ENCODE data around the gene CRELD1. TPM values are rescaled to one million over a fixed set of nuclear protein-coding genes. Genes with fewer than 3 reads are reported as not detected.

CRELD1 gene
- total and polyA plus RNA-seq, 4 donors: 12.6 to 31.1 (median 25.0) TPM

DNA sequence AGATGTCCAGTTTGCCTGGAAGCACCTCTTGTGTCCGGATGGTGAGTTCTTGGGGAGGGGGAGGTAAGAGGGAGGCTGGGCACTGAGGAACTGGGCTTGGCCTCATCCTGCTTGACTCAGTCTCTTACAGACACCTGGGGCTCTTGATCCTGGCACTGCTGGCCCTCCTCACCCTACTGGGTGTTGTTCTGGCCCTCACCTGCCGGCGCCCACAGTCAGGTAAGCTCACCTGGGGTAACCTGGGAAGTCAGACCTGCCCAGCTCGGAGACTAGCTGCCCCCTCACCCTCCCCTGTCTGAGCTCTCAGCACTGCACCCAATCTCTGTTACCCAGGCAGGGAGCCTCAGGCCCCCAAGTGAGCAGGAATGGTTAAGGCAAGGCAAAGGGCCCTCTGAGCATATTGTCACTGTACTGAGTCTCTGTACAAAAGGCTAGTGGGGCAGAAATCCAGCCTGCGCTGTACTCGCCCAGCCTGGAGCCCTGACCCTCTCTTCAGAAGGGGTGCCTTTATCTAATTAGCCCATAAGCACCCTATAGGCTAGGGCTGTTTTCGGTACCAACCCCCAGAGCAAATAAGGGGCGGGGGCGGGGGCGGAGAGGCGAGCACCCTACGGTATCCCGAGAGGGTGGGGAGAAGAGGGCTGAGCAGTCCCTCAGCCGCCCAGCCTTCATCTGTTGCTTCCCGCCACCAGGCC lies 18.9 kb upstream of the CRELD1 start:
- no peak overlapping the region for H3K9ac ChIP-seq (ENCODE audit: low read depth in 1 of 2, low read length in 2 of 2)

DNA sequence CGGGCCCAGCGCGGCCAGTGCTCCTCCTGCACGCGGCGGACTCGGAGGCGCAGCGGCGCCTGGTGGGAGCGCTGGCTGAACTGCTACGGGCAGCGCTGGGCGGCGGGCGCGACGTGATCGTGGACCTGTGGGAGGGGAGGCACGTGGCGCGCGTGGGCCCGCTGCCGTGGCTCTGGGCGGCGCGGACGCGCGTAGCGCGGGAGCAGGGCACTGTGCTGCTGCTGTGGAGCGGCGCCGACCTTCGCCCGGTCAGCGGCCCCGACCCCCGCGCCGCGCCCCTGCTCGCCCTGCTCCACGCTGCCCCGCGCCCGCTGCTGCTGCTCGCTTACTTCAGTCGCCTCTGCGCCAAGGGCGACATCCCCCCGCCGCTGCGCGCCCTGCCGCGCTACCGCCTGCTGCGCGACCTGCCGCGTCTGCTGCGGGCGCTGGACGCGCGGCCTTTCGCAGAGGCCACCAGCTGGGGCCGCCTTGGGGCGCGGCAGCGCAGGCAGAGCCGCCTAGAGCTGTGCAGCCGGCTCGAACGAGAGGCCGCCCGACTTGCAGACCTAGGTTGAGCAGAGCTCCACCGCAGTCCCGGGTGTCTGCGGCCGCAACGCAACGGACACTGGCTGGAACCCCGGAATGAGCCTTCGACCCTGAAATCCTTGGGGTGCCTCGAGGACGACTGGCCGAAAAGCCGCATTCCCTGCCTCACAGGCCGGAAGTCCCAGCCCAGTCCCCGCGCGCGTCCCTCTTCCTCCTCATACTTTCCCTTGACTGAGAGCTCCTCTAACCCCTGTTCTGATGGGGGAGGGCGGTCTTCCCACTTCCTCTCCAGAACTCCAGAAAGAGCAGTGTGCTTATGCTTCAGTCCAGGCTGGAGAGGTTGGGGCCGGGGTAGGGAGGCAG lies 18.1 kb upstream of the CRELD1 start:
- Histone ChIP-seq H3K4me1 (ENCODE audit: control insufficient read depth in 4 of 4, insufficient read depth in 4 of 4, low read length in 3 of 4) (peaks cover 19 to 79% (median 60%) of the 10 kb centered on the region in 4 donors), H3K9me3 (ENCODE audit: control insufficient read depth in 4 of 4, low read length in 3 of 4) (no peaks in the 10 kb centered on the region), H3K4me3 (ENCODE audit: low read depth in 1 of 3, low read length in 3 of 3) (peak overlapping the region; percentile 57 to 67 (median 60)), H3K27ac (ENCODE audit: low read depth in 1 of 2, low read length in 2 of 2) (peak overlapping the region; percentile 79 to 89), H3K9ac (ENCODE audit: low read depth in 1 of 2, low read length in 2 of 2) (peak overlapping the region in 1 of 2 donors; percentile 57), H3K27me3 (ENCODE audit: control insufficient read depth in 4 of 4, insufficient read depth in 4 of 4, low read length in 3 of 4) (no peaks in the 10 kb centered on the region), H3K36me3 (ENCODE audit: control insufficient read depth in 4 of 4, insufficient read depth in 3 of 4, low read depth in 1 of 4, low read length in 3 of 4) (peaks cover 0 to 8% (median 3%) of the 10 kb centered on the region in 4 donors)
- peak; percentile 75 for DNase-seq (ENCODE audit: low spot score)
- WGBS: under 1% methylated on average over 99 of the region's 99 CpGs
- TF ChIP-seq FOXA1 (IDR thresholded peaks at IDR 0.05) (no peak), RXRA (IDR thresholded peaks at IDR 0.05) (peak; percentile 20 to 33), JUND (IDR thresholded peaks at IDR 0.05) (no peak), GABPA (IDR thresholded peaks at IDR 0.05 in 1 of 2, conservative IDR thresholded peaks at IDR 0.05 in 1 of 2) (no peak), HNF4A (conservative IDR thresholded peaks at IDR 0.05) (no peak), RAD21 (IDR thresholded peaks at IDR 0.05) (peak in 1 of 2 donors; percentile 49), HNF4G (IDR thresholded peaks at IDR 0.05) (no peak)
- TF ChIP-seq, protein P1, sequence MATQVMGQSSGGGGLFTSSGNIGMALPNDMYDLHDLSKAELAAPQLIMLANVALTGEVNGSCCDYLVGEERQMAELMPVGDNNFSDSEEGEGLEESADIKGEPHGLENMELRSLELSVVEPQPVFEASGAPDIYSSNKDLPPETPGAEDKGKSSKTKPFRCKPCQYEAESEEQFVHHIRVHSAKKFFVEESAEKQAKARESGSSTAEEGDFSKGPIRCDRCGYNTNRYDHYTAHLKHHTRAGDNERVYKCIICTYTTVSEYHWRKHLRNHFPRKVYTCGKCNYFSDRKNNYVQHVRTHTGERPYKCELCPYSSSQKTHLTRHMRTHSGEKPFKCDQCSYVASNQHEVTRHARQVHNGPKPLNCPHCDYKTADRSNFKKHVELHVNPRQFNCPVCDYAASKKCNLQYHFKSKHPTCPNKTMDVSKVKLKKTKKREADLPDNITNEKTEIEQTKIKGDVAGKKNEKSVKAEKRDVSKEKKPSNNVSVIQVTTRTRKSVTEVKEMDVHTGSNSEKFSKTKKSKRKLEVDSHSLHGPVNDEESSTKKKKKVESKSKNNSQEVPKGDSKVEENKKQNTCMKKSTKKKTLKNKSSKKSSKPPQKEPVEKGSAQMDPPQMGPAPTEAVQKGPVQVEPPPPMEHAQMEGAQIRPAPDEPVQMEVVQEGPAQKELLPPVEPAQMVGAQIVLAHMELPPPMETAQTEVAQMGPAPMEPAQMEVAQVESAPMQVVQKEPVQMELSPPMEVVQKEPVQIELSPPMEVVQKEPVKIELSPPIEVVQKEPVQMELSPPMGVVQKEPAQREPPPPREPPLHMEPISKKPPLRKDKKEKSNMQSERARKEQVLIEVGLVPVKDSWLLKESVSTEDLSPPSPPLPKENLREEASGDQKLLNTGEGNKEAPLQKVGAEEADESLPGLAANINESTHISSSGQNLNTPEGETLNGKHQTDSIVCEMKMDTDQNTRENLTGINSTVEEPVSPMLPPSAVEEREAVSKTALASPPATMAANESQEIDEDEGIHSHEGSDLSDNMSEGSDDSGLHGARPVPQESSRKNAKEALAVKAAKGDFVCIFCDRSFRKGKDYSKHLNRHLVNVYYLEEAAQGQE (IDR thresholded peaks at IDR 0.05): no peak
- TF ChIP-seq, protein P2, sequence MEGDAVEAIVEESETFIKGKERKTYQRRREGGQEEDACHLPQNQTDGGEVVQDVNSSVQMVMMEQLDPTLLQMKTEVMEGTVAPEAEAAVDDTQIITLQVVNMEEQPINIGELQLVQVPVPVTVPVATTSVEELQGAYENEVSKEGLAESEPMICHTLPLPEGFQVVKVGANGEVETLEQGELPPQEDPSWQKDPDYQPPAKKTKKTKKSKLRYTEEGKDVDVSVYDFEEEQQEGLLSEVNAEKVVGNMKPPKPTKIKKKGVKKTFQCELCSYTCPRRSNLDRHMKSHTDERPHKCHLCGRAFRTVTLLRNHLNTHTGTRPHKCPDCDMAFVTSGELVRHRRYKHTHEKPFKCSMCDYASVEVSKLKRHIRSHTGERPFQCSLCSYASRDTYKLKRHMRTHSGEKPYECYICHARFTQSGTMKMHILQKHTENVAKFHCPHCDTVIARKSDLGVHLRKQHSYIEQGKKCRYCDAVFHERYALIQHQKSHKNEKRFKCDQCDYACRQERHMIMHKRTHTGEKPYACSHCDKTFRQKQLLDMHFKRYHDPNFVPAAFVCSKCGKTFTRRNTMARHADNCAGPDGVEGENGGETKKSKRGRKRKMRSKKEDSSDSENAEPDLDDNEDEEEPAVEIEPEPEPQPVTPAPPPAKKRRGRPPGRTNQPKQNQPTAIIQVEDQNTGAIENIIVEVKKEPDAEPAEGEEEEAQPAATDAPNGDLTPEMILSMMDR (IDR thresholded peaks at IDR 0.05; ENCODE audit: low read depth, low read length, missing input control): peak; percentile 28
- TF ChIP-seq, protein P3, sequence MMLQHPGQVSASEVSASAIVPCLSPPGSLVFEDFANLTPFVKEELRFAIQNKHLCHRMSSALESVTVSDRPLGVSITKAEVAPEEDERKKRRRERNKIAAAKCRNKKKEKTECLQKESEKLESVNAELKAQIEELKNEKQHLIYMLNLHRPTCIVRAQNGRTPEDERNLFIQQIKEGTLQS (IDR thresholded peaks at IDR 0.05): no peak

More for the DNA sequence above, 18.9 kb upstream of the CRELD1 start:
- TF ChIP-seq FOXA2 (IDR thresholded peaks at IDR 0.05): no peak
- no peak for TF ChIP-seq TAF1 (conservative IDR thresholded peaks at IDR 0.05)
- TF ChIP-seq, protein P4, sequence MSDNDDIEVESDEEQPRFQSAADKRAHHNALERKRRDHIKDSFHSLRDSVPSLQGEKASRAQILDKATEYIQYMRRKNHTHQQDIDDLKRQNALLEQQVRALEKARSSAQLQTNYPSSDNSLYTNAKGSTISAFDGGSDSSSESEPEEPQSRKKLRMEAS (IDR thresholded peaks at IDR 0.05): no peak
- TF ChIP-seq, protein P5, sequence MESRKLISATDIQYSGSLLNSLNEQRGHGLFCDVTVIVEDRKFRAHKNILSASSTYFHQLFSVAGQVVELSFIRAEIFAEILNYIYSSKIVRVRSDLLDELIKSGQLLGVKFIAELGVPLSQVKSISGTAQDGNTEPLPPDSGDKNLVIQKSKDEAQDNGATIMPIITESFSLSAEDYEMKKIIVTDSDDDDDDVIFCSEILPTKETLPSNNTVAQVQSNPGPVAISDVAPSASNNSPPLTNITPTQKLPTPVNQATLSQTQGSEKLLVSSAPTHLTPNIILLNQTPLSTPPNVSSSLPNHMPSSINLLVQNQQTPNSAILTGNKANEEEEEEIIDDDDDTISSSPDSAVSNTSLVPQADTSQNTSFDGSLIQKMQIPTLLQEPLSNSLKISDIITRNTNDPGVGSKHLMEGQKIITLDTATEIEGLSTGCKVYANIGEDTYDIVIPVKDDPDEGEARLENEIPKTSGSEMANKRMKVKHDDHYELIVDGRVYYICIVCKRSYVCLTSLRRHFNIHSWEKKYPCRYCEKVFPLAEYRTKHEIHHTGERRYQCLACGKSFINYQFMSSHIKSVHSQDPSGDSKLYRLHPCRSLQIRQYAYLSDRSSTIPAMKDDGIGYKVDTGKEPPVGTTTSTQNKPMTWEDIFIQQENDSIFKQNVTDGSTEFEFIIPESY (IDR thresholded peaks at IDR 0.05): no peak
- no peak for TF ChIP-seq GABPA (IDR thresholded peaks at IDR 0.05 in 1 of 2, conservative IDR thresholded peaks at IDR 0.05 in 1 of 2)
- TF ChIP-seq YY1 (IDR thresholded peaks at IDR 0.05): no peak
- TF ChIP-seq HNF4A (conservative IDR thresholded peaks at IDR 0.05): no peak
- no peak for TF ChIP-seq SP1 (IDR thresholded peaks at IDR 0.05)
- TF ChIP-seq, protein P3 (IDR thresholded peaks at IDR 0.05): no peak
- TF ChIP-seq JUND (IDR thresholded peaks at IDR 0.05): no peak
- TF ChIP-seq RAD21 (IDR thresholded peaks at IDR 0.05): no peak
- TF ChIP-seq RXRA (IDR thresholded peaks at IDR 0.05): no peak
- TF ChIP-seq, protein P2 (IDR thresholded peaks at IDR 0.05; ENCODE audit: low read depth, low read length, missing input control): no peak
- no peak for TF ChIP-seq EGR1 (IDR thresholded peaks at IDR 0.05; ENCODE audit: low read depth in 2 of 2)
- Histone ChIP-seq H3K27me3 (ENCODE audit: control insufficient read depth in 4 of 4, insufficient read depth in 4 of 4, low read length in 3 of 4) (no peaks in the 10 kb centered on the region), H3K36me3 (ENCODE audit: control insufficient read depth in 4 of 4, insufficient read depth in 3 of 4, low read depth in 1 of 4, low read length in 3 of 4) (peaks cover 0 to under 1% (median 0%) of the 10 kb centered on the region in 4 donors), H3K9me3 (ENCODE audit: control insufficient read depth in 4 of 4, low read length in 3 of 4) (no peaks in the 10 kb centered on the region), H3K27ac (ENCODE audit: low read depth in 1 of 2, low read length in 2 of 2) (peak overlapping the region; percentile 79 to 89), H3K4me3 (ENCODE audit: low read depth in 1 of 3, low read length in 3 of 3) (peak overlapping the region; percentile 16 to 67 (median 60)), H3K4me1 (ENCODE audit: control insufficient read depth in 4 of 4, insufficient read depth in 4 of 4, low read length in 3 of 4) (peaks cover 21 to 85% (median 64%) of the 10 kb centered on the region in 4 donors)
- no peak for DNase-seq (ENCODE audit: low spot score)
- WGBS: 20% methylated on average over 15 of the region's 15 CpGs

Data from liver (tissue), 9 donors.